NCI-H446 (cell line): ENCODE results near the gene EIF1AD.
A peak's percentile ranks its signal among the peaks of the same experiment; 100 is the strongest.
"Not testable (repeated sequence)": the region's sequence is repeated elsewhere in the genome, so short reads cannot be mapped to it uniquely, and the experiment has no call there.

ENCODE experiments used
- DNase-seq, 2 experiments: peaks; one replicate each; lab custom pipeline; 2025; lab: John Stamatoyannopoulos, UW

The EIF1AD gene

DNA sequence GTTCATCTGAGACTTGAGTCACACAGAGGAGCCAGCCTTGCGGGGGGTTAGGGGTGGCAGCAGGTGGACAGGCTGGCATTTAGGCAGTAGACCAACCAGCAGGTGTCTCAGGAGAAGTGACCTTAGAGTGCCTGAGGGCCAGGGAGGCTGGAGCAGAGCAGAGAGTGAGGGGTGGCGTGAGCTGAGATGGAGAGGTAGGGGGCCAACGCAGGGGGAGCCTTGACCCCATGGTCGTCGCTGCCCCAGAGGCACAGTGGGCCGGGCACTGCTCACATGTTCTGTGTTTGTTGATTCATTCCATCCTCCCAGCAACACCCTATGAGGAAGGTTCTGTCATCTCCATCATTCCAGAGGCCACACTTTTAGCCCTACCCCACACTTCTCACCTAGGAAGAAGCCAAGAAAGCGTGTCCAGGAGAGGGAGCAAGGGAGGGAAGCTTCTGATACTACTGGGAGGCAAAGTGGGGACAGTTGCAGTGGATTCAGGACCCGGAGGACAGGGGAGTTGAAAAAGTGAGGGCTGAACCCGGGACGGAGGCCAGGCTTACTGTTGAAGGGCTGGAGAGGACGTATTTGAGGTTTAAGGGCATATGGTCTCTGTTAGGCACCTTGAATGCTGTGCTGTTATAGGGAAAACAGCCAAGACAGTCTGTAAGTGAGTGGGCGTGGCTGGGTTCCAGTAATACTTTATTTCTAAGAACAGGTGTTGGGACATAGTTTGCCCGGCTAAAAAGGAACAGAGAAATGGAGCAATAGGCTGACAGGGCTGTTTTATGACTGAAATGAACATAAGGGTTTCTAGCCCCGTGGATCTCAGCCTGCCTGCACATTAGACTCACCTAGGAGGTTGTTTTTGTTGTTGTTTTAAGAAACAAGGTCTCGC is 33.1 kb downstream of the EIF1AD start:
- no peak for DNase-seq

DNA sequence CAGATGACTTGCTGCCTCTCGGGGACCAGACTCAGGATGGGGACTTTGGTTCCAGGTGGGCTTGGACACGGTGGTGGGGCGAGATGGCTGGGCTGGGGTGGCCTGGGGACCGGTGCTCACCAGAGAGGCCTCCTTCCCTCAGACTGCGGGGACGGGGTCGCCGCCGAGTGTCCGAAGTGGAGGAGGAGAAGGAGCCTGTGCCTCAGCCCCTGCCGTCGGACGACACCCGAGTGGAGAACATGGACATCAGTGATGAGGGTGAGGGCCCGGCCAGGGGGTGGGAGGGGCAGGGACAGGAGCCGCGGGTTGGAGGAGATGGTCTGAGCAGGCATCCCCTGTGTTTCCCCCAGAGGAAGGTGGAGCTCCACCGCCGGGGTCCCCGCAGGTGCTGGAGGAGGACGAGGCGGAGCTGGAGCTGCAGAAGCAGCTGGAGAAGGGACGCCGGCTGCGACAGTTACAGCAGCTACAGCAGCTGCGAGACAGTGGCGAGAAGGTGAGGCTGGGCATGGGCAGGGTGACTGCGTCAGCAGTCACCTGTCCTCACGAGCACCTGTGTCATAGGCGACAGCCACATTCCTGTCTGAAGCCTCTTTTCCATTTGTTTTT is 34.5 kb downstream of the EIF1AD start:
- DNase-seq, result no peak

DNA sequence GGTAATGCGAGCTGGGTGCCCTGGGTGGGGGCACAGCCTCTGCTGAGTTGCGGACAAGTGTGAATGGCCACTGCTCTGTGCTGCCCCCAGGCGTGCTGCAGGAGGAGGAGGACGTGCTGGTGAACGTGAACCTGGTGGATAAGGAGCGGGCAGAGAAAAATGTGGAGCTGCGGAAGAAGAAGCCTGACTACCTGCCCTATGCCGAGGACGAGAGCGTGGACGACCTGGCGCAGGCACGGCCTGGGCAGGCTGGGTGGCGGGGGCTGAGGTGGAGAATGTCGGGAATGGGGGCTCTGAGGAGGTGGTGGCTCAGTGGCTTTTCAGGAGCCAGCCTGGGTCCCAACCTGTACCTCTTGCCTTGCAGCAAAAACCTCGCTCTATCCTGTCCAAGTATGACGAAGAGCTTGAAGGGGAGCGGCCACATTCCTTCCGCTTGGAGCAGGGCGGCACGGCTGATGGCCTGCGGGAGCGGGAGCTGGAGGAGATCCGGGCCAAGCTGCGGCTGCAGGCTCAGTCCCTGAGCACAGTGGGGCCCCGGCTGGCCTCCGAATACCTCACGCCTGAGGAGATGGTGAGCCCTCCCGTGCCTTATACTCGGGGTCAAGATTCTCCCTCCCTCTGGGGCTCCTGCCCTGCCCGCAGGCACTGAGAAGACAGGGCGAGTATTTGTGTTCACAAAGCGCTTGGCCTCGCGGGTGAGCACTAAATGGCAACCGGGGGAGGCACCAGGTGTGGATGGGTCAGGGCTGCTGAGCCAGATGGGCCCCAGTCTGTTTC is 35.8 kb downstream of the EIF1AD start:
- no peak for DNase-seq

DNA sequence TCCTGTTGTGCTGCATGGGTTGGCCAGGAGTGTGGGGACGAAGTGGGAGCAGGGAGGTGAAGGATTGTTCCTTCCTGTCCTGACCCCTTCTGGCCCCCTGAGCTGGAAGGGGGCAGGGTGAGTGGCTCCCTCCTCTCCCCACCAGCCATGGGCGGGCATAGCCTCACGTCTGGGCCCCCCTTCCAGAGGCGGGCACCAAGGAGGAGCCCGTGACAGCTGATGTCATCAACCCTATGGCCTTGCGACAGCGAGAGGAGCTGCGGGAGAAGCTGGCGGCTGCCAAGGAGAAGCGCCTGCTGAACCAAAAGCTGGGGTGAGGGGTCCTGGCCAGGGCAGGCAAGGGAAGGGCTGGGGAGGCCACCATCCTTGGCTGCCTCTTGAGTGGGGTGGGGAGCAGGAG is 37.1 kb downstream of the EIF1AD start:
- no peak for DNase-seq

DNA sequence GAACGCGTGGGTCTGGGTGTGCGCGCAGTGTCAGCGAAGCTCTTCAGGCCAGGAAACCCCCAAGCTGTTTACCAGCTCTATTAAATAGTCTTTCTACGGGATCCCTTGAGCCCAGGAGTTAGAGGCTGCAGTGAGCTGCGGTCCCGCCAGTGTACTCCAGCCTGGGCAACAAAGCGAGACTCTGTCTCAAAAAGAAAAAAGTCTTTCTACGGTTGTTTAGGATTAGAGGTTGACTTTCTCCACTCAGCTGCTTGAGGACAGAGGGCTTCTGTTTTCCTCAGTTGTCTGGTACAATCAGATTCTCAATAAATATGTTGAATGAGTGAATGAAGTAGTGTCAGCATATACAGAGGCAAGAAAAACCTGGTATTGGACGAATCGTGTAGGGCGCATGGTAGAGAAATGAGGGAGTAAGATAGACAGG is 39.8 kb downstream of the EIF1AD start:
- DNase-seq, result no peak

DNA sequence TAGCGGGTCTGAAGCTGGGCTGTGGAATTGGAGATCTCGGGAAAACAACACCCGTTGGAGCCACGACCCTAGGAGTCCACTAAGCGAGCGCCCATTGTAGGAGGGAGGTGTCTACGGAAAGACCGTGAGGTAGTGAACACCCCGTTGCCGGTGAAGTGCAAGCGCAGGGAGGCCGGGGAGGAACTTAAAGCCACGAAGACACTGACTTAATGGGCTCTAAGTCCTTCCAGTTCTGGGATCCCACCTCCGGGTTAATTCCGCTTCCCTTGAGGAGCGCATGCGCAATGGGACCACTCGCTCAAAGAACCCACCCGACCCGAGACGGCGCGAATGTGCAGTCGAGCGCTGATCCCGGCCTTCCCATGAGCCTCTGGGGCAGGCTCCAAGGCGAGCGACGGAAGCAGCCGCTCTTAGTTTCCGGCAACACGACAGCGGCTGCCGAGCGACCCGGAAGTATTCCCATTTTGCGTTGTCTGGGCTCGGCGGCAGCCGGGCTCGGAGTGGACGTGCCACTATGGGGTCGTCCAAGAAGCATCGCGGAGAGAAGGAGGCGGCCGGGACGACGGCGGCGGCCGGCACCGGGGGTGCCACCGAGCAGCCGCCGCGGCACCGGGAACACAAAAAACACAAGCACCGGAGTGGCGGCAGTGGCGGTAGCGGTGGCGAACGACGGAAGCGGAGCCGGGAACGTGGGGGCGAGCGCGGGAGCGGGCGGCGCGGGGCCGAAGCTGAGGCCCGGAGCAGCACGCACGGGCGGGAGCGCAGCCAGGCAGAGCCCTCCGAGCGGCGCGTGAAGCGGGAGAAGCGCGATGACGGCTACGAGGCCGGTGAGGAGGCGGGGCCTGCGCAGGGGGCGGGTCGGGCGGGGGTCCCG is 40.5 kb downstream of the EIF1AD start, which contains the start of gene SART1:
SART1 (plus strand) TSS at position 468 of the 874 bp plus-strand sequence; CDS start at position 515, 47 bp downstream.
- DNase-seq, result peak; percentile 97 to 99

DNA sequence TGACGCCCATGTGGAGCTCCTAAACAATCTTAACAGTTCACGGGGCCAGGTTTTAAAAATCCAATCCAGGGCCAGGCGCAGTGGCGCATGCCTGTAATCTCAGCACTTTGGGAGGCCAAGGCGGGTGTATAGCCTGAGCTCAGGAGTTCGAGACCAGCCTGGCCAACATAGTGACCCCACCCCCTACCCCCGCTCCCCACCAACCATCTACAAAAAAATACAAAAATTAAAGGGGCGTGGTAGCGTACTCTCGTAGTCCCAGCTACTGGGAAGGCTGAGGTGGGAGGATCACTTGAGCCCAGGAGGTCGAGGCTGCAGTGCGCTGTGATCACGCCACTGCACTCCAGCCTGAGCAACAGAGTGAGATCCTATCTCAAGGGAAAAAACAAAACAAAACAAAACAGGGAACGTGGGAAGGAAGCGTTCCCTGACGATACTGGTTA is 41.1 kb downstream of the EIF1AD start:
- no peak for DNase-seq

DNA sequence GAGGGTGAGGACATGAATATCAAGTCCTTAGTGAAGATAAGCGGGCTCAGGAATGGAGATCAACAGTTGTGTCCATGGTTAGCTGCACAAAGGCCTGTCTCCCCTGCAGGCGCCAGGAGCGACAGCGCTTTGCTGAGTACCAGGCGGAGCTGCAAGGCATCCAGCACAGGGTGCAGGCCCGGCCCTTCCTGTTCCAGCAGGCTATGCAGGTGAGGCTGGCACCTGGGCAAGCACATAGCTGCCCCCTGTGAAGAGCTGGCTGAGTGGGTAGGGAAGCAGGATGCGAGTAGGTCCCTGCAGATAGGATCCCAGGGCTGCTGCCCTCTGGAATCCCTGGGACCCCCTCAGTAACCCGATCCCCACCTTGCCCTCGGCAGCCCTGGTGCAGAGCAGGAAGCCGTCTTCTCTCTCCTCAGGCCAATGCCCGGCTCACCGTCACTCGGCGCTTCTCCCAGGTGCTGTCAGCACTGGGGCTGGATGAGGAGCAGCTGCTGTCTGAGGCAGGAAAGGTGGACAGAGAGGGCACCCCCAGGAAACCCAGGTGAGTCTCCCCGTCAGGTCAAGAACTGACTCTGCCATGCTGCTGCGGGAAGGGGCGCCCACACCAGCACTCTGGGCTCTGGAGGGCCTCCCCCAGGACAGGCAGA is 43.1 kb downstream of the EIF1AD start:
- DNase-seq, result no peak

DNA sequence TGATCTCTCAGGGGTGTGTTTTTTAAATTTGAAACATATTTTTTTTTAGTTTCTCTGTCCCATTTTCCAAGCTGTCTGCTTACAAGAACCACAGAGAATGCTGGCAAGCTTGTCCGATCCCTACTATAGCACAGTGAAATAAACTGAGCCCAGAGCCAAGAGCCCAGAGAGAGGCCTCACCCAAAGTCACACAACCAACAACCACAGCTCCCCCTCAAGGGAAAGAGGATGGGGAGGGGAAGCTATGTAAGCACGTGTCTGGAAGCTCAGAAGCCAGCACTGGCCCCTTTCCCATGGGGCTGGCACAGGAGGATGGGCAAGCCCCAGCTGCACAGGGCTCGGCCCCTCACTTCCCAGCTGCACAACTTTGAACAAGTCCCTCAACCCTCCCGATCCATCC is 43.7 kb downstream of the EIF1AD start:
- DNase-seq, result no peak

DNA sequence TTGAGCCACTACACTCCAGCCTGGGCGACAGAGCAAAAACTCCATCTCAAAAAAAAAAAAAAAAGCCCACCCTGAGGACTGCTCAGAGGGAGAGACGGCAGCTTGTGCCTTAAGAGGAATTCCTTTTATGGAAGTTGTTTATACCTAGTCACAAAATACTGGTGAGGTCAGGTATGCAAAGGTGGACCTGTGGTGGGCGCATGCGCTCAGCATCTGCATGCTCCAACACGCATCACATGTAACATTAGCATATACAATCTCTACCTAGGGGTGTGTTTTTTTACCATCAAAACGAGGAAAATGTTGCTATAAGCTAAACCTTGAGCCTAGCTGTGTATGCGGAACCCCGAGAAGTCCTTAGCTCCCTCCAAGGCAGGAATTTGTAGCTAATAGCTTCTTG is 47.2 kb downstream of the EIF1AD start:
- no peak for DNase-seq

DNA sequence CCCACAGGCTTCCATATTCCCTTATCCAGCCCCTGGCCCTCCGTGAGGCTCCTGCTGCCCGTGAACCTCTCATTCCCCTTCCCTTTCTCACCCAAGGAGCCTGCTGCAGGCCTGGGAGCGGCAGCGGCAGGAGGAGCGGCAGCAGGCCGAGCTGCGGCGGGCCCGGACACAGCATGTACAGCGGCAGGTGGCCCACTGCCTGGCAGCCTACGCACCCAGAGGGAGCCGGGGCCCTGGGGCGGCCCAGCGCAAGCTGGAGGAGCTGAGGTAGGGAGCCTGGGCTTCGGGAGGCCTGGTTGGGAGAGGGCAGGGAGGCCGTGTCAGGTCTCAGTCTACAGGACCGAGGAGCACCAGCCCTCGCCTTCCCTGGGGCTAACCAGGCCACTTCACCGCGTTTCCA is 48.5 kb downstream of the EIF1AD start:
- no peak for DNase-seq

DNA sequence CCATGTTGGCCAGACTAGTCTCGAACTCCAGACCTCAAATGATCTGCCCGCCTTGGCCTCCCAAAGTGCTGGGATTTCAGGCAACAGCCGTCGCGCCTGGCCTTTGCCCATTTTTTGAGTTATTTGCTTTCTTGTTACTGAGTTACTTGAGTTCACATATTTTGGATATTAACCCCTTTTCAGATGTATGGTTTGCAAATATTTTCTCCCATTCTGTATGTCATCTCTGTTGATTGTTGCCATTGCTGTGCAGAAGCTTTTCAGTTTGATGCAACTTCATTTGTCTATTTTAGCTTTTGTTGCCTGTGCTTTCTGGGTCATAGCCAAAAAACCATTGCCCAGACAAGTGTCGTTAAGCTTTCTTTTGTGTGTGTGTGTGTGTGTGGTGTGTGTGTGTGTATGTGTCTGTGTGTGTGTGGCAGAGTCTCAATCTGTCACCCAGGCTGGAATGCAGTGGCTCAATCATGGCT is 49.9 kb downstream of the EIF1AD start:
- DNase-seq, result no peak

DNA sequence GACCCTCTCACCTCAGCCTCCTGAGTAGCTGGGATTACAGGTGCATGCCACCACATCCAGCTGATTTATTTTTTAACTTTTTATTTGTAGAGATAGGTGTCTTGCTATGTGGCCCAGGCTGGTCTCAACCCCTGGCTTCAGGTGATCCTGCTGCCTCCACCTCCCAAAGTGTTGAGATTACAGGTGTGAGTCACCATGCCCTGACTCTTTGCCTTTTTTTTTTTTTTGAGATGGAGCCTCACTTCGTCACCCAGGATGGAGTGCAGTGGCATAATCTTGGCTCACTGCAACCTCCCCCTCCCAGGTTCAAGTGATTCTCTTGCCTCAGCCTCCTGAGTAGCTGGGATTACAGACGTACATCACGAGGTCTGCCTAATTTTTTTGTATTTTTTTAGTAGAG is 50.3 kb downstream of the EIF1AD start:
- DNase-seq, result not testable (repeated sequence)

DNA sequence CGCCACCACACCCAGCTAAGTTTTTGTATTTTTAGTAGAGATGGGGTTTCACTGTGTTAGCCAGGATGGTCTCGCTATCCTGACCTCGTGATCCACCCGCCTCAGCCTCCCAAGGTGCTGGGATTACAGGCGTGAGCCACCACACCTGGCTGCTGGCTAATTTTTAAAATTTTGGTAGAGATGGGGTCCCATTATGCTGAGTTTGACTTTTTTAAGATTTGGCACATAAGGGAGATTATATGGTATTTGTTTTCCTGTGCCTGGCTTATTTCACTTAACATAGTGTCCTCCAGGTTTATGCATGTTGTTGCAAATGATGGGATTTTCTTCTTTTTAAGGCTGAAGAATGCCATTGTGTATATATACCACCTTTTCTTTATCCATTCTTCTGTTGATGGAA is 51.2 kb downstream of the EIF1AD start:
- DNase-seq, result not testable (repeated sequence)

DNA sequence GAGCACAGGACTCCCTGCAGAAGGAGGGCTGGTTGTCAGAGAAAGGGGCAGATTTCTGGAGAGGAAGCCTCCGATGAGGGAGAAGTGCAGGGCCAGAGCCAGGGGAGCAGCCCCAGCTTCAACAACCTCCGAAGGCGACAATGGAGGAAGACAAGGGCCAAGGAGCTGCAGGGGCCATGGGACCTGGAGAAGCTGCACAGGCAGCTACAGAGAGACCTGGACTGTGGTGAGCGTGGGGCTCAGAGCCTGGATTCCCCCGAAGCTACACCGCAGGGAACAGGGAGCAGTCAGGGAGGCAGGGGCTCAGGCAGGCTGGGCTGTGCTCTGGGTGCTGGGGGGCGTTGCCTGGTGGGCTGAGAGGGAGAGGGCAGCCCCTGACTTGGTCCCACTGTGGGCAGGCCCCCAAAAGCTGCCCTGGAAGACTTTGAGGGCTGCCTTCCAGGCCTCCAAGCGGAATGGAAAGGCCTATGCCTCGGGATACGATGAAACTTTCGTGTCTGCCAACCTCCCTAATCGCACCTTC is 54.3 kb downstream of the EIF1AD start:
- no peak for DNase-seq

DNA sequence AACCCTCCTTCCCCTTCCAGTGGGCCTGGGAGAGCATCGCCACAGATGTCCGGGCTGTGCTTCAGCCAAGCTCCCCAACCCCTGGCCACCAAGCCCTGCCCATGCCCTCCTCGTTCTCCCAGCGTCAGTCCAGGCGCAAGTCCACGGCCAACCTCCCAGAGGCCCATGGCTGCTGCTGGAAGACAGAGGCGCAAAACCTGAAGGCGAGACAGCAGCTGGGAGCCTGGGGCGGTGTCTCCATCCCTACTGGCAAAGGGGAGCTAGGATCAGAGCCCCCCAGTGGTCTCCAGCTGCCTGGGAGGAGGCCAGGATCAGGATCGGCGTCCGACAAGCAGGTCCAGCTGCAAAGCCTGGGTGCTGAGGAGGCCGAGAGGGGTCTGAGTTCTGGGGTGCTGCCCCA is 54.8 kb downstream of the EIF1AD start:
- DNase-seq, result no peak

DNA sequence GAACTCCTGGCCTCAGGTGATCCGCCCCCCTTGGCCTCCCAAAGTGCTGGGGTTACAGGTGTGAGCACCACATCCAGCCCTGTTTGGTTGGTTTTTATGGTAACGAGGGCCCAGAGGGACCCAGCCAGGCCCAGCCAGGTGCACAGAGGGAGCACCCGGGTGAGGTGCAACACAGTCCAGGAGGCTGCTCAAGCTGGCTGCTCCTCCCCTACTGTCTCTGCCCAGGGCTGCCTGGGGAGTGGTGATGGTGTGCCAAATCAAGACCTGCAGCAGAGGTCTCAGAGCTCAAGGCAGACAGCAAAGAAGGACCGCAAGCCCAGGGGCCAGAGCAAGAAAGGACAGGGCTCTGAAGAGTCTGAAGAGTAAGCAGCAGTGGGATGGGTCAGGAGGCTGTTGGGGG is 55.3 kb downstream of the EIF1AD start:
- no peak for DNase-seq
